GM18907 (cell line): Measurements from ENCODE around the gene RAP2C.
"Not testable (repeated sequence)": the region's sequence is repeated elsewhere in the genome, so short reads cannot be mapped to it uniquely, and the experiment has no call there.

Experiments used
- ATAC-seq: cut with Tn5 transposase; IDR thresholded peaks from one replicate; pipeline ENCODE4 v1.9.1; 2021; ENCODE audit warnings: mild to moderate bottlenecking, moderate library complexity; ENCODE audit not compliant: unreplicated experiment

Gene RAP2C

DNA sequence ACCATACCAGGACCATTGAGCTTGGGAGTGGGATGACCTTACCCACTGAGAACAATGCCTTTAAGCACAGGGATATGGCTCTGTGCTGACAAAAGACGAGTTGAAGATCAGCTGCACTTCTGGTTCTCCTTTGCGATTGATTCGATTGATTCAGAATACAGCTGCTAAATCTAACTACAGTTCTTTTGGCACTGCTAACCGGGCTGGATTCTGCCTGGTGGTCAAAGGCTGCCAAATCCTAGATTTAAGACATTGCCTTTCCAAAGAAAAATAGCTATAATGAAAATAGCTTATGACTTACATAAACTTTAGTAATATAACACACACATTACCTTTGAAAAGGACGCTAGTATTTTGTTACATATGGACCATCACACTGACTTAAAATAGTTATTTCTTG lies 18.3 kb downstream of the RAP2C start:
- ATAC-seq, result no peak

DNA sequence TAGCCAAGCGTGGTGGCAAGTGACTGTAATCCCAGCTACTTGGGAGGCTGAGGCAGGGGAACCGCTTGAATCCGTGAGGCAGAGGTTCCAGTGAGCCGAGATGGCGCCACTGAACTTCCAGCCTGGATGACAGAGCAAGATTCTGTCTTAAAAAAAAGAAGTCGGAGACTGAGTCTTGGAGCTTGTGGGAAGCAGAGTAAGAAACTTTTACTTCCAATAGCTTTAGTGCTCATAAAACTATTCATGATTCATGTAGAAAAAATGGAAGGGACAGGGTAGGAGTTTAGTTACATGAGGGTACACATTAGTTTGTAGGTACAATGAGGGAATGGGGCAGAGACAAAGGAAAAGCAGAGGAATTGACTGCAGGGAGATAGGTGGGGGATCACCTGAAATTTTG lies 19.3 kb downstream of the RAP2C start:
- no peak for ATAC-seq

DNA sequence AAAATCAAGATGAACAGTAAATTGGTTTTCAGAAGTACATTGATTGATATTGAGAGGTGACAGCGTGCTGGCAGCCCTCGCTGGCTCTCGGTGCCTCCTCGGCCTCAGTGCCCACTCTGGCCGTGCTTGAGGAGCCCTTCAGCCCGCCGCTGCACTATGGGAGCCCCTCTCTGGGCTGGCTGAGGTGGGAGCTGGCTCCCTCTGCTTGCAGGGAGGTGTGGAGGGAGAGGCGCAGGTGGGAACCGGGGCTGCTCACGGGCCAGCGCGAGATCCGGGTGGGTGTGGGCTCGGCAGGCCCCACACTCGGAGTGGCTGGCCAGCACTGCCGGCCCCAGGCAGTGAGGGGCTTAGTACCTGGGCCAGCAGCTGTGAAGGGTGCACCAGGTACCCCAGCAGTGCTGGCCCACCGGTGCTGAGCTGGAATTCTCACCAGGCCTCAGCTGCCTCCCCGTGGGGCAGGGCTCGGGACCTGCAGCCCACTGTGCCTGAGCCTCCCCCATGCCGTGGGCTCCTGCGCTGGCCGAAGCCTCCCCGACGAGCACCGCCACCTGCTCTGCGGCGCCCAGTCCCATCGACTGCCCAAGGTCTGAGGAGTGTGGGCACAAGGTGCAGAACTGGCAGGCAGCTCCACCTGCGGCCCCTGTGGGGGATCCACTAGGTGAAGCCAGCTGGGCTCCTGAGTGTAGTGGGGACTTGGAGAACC lies 25.2 kb downstream of the RAP2C start:
- ATAC-seq, result no peak

- ATAC-seq, result no peak
These were observed 27.3 kb downstream of the RAP2C start for GRCh38 chrX:132191938-132192337.

DNA sequence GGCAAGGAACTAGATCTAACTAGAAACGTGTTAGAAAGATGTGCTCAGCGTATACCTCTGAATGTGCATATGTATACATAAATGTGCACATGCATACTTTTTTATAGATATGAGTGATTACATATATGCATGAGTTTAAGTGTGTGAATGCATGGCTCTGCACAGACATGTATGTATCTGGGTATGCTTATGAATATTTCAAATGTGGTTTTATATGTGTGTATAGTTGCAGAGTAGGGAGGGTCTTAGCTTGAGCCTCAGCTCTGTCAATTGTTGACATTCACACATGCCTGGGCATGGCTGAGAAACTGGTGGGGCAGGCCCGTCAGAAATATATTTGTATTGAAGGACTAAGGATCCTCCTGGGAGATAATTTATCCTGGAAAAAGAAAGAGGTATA lies 31.1 kb downstream of the RAP2C start:
- no peak for ATAC-seq

DNA sequence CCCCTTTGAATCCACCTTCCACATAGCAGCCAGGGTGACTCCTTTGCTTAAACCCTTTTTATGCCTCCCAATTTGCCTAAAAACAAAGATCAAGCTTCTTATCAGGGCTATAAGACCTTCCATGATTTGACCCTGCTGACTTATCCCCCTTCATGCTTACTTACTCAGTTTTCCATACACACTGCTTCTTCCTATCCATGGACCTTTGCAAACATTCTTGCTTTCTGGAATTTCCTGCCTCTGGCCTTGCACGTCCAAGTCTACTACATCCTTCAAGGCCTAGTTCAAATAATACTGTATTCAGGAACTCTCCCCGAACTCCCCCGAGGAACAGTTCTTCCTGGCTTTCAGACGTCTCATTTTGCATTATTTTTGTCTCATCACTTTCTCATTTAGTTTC lies 31.8 kb downstream of the RAP2C start:
- ATAC-seq, result no peak

DNA sequence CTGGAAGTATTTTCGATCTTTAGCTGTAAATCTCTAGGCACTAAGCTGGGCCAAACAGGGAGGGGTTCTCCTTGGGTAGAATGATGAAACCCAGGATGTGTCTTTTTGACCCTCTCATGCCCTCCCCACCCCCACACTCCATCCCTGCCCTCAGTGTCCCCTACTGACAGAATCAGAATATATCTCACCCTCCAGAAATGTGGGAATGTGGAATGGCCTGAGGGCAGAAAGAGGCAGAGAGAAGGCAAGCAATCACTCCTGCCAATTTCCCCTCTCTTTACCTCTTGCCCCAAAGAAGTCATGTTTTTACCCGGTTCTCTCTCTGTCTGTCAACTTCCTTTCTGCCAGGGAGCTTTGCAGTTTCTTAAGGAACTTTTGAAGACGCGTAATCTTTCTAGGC lies 34.4 kb downstream of the RAP2C start:
- no peak for ATAC-seq

DNA sequence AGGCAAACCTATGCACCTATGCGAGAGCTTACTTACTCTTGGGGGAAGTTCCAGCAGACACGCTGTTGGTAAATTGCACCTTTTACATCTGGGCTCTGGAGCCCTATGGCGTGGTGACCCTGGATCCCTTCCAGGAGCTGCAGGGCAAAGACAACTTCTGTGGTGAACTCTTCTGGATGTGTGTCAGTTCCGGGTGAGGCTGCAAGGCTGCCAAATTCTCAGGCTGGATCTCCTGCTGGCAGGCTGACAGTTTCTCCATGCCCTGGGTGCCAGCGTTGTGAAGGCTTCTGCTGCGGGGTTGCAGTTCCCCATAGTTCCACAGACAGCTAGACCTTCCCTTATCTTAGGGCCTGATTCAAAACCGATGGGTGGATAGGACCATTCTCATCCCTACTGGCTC lies 37.9 kb downstream of the RAP2C start:
- no peak for ATAC-seq

DNA sequence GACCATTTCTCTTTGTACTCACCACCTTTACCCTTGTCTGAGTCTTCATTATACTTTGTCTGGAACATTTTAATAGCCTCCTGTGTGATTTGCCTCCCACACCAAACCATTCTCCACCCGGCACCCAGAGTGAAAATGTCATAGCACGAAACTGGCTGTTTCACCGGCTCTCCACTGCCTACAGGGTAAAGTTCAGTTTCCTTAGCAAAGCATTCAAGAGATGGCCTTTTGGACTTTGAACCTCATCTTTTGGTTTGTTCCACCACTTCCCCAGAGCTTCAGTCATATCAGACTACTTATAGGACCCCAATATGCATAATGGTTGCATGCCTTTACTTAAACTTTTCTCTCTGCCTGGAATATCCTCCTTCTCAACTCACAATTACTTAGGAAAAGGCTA lies 38.3 kb downstream of the RAP2C start:
- ATAC-seq, result no peak

- ATAC-seq, result no peak
These were observed 45.6 kb downstream of the RAP2C start for GRCh38 chrX:132173647-132174046.

- no peak for ATAC-seq
These were observed 47.4 kb downstream of the RAP2C start for GRCh38 chrX:132171881-132172280.

- no peak for ATAC-seq
These were observed 47.8 kb downstream of the RAP2C start for GRCh38 chrX:132171478-132171877.

DNA sequence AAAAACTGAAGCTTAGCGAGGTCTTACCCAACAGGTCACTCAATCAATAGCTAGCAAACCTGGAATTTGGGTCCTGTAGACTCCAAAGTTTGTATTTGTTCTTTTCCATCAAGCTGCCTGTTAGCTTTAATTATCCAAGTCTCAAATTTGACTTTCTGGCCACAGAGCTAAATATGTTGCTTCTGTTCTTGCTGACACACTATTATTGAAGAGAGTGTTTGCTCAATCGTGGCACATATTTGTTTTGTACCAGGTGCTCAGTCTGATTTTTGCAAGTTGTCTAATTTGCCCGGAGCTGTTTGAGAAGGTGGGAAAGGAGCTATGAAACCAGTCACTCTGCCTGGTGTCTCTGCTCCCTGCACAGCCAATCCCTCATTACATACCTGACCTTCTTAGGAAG lies 49.7 kb downstream of the RAP2C start:
- ATAC-seq, result no peak

GRCh38 chrX:132165651-132166050 lies 53.6 kb downstream of the RAP2C start:
- no peak for ATAC-seq

DNA sequence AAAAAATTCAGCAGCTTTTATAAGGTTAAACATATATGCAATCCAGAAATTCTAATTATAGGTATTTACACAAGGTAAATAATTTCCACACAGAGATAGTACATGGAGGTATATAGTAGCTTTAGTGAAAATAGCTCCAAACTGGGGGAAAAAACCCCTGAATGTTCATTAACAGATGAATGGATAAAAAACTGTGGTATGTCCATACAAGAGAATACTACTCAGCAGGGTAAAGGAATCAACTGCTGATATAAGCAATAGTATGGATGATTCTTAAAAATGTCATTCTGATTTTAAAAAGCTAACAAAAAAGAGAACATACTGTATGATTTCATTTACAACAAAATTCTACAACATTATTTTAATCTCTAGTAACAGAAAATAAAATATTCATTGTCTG lies 54.2 kb downstream of the RAP2C start:
- ATAC-seq, result no peak

GRCh38 chrX:132163094-132163493 lies 56.2 kb downstream of the RAP2C start:
- ATAC-seq, result not testable (repeated sequence)

GRCh38 chrX:132153166-132153565 lies 66.1 kb downstream of the RAP2C start:
- ATAC-seq, result no peak
